ENCODE data around the gene IQCN. TPM values are rescaled to one million over a fixed set of nuclear protein-coding genes. Genes with fewer than 3 reads are reported as not detected.

Gene IQCN
- total and polyA plus RNA-seq, 4 experiments from 2014 or later: 0.13 to 5.8 (median 3.6) TPM

GRCh38 chr19:18262144-18262543, 12.1 kb downstream of the IQCN start:
- peaks cover 0 to 11% (median 0%) of the 10 kb centered on the region in 8 donors for H3K9me3 Mint-ChIP-seq
- peak in 1 of 5 donors; percentile 10 for DNase-seq
- peak overlapping the region in 1 of 7 donors; percentile 54 for H3K27ac Mint-ChIP-seq
- Histone ChIP-seq H3K9me3 (ENCODE audit: control insufficient read depth in 1 of 2, low read length in 2 of 2) (no peaks in the 10 kb centered on the region), H3K36me3 (ENCODE audit: insufficient read depth, low read length) (peaks cover 16% of the 10 kb centered on the region), H3K4me3 (ENCODE audit: low read length in 2 of 2) (no peak overlapping the region), H3K27ac (ENCODE audit: low read depth, low read length) (no peak overlapping the region), H3K4me1 (ENCODE audit: insufficient read depth, low read length) (peaks cover 13% of the 10 kb centered on the region), H3K27me3 (ENCODE audit: insufficient read depth, low read length) (no peaks in the 10 kb centered on the region)
- intact Hi-C loops (cut with micrococcal nuclease): no loop called here
- ChIA-PET POLR2A (ENCODE audit: partially characterized antibody) (no interaction called here), CTCF (ENCODE audit: partially characterized antibody) (interaction anchor here (1.1 to 2.1 kb wide), 3 partner anchors 10 to 18 kb away, joined by 3 to 8 read pairs (median 3); partner anchors contain the start of gene IQCN)
- H3K4me3 Mint-ChIP-seq: no peak overlapping the region
- H3K4me1 Mint-ChIP-seq: peaks cover 2 to 14% (median 8%) of the 10 kb centered on the region in 4 donors
- peaks cover 7 to 13% of the 10 kb centered on the region in 2 donors for H3K36me3 Mint-ChIP-seq
- no peaks in the 10 kb centered on the region for H3K27me3 Mint-ChIP-seq

GRCh38 chr19:18261474-18261873, 12.8 kb downstream of the IQCN start:
- no peaks in the 10 kb centered on the region for H3K27me3 ChIP-seq (ENCODE audit: insufficient read depth, low read length)
- intact Hi-C loops (cut with micrococcal nuclease): no loop called here
- no peak overlapping the region for H3K4me3 ChIP-seq (ENCODE audit: low read length in 2 of 2)
- Mint-ChIP-seq H3K36me3 (peaks cover 7 to 8% of the 10 kb centered on the region in 2 donors), H3K9me3 (peaks cover 0 to 11% (median 0%) of the 10 kb centered on the region in 8 donors), H3K4me3 (no peak overlapping the region), H3K27me3 (no peaks in the 10 kb centered on the region), H3K4me1 (peaks cover 2 to 12% (median 8%) of the 10 kb centered on the region in 4 donors), H3K27ac (peak overlapping the region in 2 of 7 donors; percentile 29 to 54)
- ChIA-PET POLR2A (ENCODE audit: partially characterized antibody) (interaction anchor here (1.0 to 1.5 kb wide), 2 partner anchors 18 to 57 kb away, joined by 3 read pairs; no protein-coding TSS in a partner anchor), CTCF (ENCODE audit: partially characterized antibody) (interaction anchor here (1.0 to 2.1 kb wide), 4 partner anchors 9 to 150 kb away, joined by 3 to 8 read pairs (median 4); no protein-coding TSS in a partner anchor)
- no peak overlapping the region for H3K27ac ChIP-seq (ENCODE audit: low read depth, low read length)
- DNase-seq: peak in 1 of 5 donors; percentile 11
- H3K9me3 ChIP-seq (ENCODE audit: control insufficient read depth in 1 of 2, low read length in 2 of 2): no peaks in the 10 kb centered on the region
- H3K36me3 ChIP-seq (ENCODE audit: insufficient read depth, low read length): peaks cover 9% of the 10 kb centered on the region
- H3K4me1 ChIP-seq (ENCODE audit: insufficient read depth, low read length): peaks cover 13% of the 10 kb centered on the region

GRCh38 chr19:18259893-18260292, 14.4 kb downstream of the IQCN start:
- Mint-ChIP-seq H3K9me3 (peaks cover 0 to 5% (median 0%) of the 10 kb centered on the region in 8 donors), H3K4me1 (peaks cover 0 to 3% (median under 1%) of the 10 kb centered on the region in 4 donors), H3K27me3 (peaks cover 0 to 2% of the 10 kb centered on the region in 2 donors), H3K4me3 (no peak overlapping the region), H3K27ac (no peak overlapping the region), H3K36me3 (no peaks in the 10 kb centered on the region)
- ChIA-PET POLR2A (ENCODE audit: partially characterized antibody) (no interaction called here), CTCF (ENCODE audit: partially characterized antibody) (interaction anchor here (1.4 to 2.1 kb wide), 2 partner anchors 8 to 69 kb away, joined by 5 to 8 read pairs; no protein-coding TSS in a partner anchor)
- intact Hi-C loops (cut with micrococcal nuclease): no loop called here
- Histone ChIP-seq H3K36me3 (ENCODE audit: insufficient read depth, low read length) (no peaks in the 10 kb centered on the region), H3K4me3 (ENCODE audit: low read length in 2 of 2) (no peak overlapping the region), H3K27ac (ENCODE audit: low read depth, low read length) (no peak overlapping the region), H3K27me3 (ENCODE audit: insufficient read depth, low read length) (no peaks in the 10 kb centered on the region), H3K9me3 (ENCODE audit: control insufficient read depth in 1 of 2, low read length in 2 of 2) (no peaks in the 10 kb centered on the region), H3K4me1 (ENCODE audit: insufficient read depth, low read length) (no peaks in the 10 kb centered on the region)
- DNase-seq: no peak

GRCh38 chr19:18257503-18258470, 16.5 kb downstream of the IQCN start:
- peaks cover 0 to 5% of the 10 kb centered on the region in 2 donors for H3K27me3 Mint-ChIP-seq
- H3K9me3 ChIP-seq (ENCODE audit: control insufficient read depth in 1 of 2, low read length in 2 of 2): no peaks in the 10 kb centered on the region
- H3K27me3 ChIP-seq (ENCODE audit: insufficient read depth, low read length): no peaks in the 10 kb centered on the region
- no peak for DNase-seq
- H3K36me3 Mint-ChIP-seq: no peaks in the 10 kb centered on the region
- no peak overlapping the region for H3K27ac ChIP-seq (ENCODE audit: low read depth, low read length)
- no peak overlapping the region for H3K4me3 ChIP-seq (ENCODE audit: low read length in 2 of 2)
- no peak overlapping the region for H3K4me3 Mint-ChIP-seq
- no peaks in the 10 kb centered on the region for H3K4me1 ChIP-seq (ENCODE audit: insufficient read depth, low read length)
- ChIA-PET POLR2A (ENCODE audit: partially characterized antibody) (no interaction called here), CTCF (ENCODE audit: partially characterized antibody) (interaction anchor here (0.6 kb wide), 1 partner anchor 45 kb away, joined by 3 read pairs; no protein-coding TSS in a partner anchor)
- H3K4me1 Mint-ChIP-seq: peaks cover 0 to 3% (median under 1%) of the 10 kb centered on the region in 4 donors
- peaks cover 0 to 5% (median 0%) of the 10 kb centered on the region in 8 donors for H3K9me3 Mint-ChIP-seq
- no peaks in the 10 kb centered on the region for H3K36me3 ChIP-seq (ENCODE audit: insufficient read depth, low read length)
- intact Hi-C loops (cut with micrococcal nuclease): no loop called here
- H3K27ac Mint-ChIP-seq: no peak overlapping the region

- Histone ChIP-seq H3K36me3 (ENCODE audit: insufficient read depth, low read length) (no peaks in the 10 kb centered on the region), H3K27me3 (ENCODE audit: insufficient read depth, low read length) (no peaks in the 10 kb centered on the region), H3K4me1 (ENCODE audit: insufficient read depth, low read length) (no peaks in the 10 kb centered on the region), H3K4me3 (ENCODE audit: low read length in 2 of 2) (no peak overlapping the region), H3K9me3 (ENCODE audit: control insufficient read depth in 1 of 2, low read length in 2 of 2) (no peaks in the 10 kb centered on the region), H3K27ac (ENCODE audit: low read depth, low read length) (no peak overlapping the region)
- ChIA-PET POLR2A (ENCODE audit: partially characterized antibody) (interaction anchor here (1.9 kb wide), 1 partner anchor 62 kb away, joined by 8 read pairs; the partner anchor contains the start of gene MPV17L2), CTCF (ENCODE audit: partially characterized antibody) (interaction anchor here (0.7 to 10.5 kb wide), 13 partner anchors 10 to 143 kb away, joined by 3 to 150 read pairs (median 9); partner anchors contain the start of genes IQCN, MPV17L2 and RAB3A)
- Mint-ChIP-seq H3K27me3 (peaks cover 4 to 9% of the 10 kb centered on the region in 2 donors), H3K27ac (peak overlapping the region in 3 of 7 donors; percentile 35 to 77 (median 75)), H3K9me3 (no peaks in the 10 kb centered on the region), H3K4me3 (no peak overlapping the region), H3K4me1 (peaks cover 1 to 7% (median 5%) of the 10 kb centered on the region in 4 donors), H3K36me3 (no peaks in the 10 kb centered on the region)
- intact Hi-C loops (cut with micrococcal nuclease): loop anchor here (1.0 kb wide), 1 partner anchor 155 kb away; no protein-coding TSS in a partner anchor
- DNase-seq: peak in 1 of 5 donors; percentile 6
These were observed 19.4 kb downstream of the IQCN start for GRCh38 chr19:18254546-18255503.

- ChIA-PET CTCF (ENCODE audit: partially characterized antibody) (interaction anchor here (0.7 to 10.5 kb wide), 15 partner anchors 8 to 194 kb away, joined by 3 to 150 read pairs (median 7); partner anchors contain the start of genes IQCN, MPV17L2 and RAB3A), POLR2A (ENCODE audit: partially characterized antibody) (interaction anchor here (0.7 to 1.9 kb wide), 3 partner anchors 26 to 61 kb away, joined by 3 to 8 read pairs (median 6); partner anchors contain the start of gene MPV17L2)
- DNase-seq: no peak
- Histone ChIP-seq H3K4me1 (ENCODE audit: insufficient read depth, low read length) (no peaks in the 10 kb centered on the region), H3K9me3 (ENCODE audit: control insufficient read depth in 1 of 2, low read length in 2 of 2) (no peaks in the 10 kb centered on the region), H3K27me3 (ENCODE audit: insufficient read depth, low read length) (no peaks in the 10 kb centered on the region), H3K27ac (ENCODE audit: low read depth, low read length) (no peak overlapping the region), H3K36me3 (ENCODE audit: insufficient read depth, low read length) (no peaks in the 10 kb centered on the region), H3K4me3 (ENCODE audit: low read length in 2 of 2) (no peak overlapping the region)
- intact Hi-C loops (cut with micrococcal nuclease): loop anchor here (1.0 to 2.0 kb wide), 3 partner anchors 157 to 315 kb away; no protein-coding TSS in a partner anchor
- Mint-ChIP-seq H3K27me3 (peaks cover 4 to 9% of the 10 kb centered on the region in 2 donors), H3K9me3 (no peaks in the 10 kb centered on the region), H3K4me3 (no peak overlapping the region), H3K36me3 (no peaks in the 10 kb centered on the region), H3K27ac (peak overlapping the region in 2 of 7 donors; percentile 16 to 59), H3K4me1 (peaks cover 1 to 7% (median 5%) of the 10 kb centered on the region in 4 donors)
These were observed 20.5 kb downstream of the IQCN start for GRCh38 chr19:18253716-18254115.
